H9 (cell line): ENCODE measurements around the gene TBRG1. TPM values are rescaled to one million over a fixed set of nuclear protein-coding genes. Genes with fewer than 3 reads are reported as not detected.

Experiments used
- DNase-seq: peaks from one replicate; pipeline ENCODE4 v3.0.0-alpha.2; 2017
- H2AFZ ChIP-seq: one replicate; pipeline ENCODE4 v1.6.1; 2013; ENCODE audit warnings: mild to moderate bottlenecking, low read length, control low read depth, moderate library complexity
- H2AK5ac ChIP-seq: 2 replicates; pipeline ENCODE4 v1.6.1; 2013; ENCODE audit warnings: low read length, control low read depth, mixed read lengths; ENCODE audit not compliant: insufficient read length
- H2BK120ac ChIP-seq: one replicate; pipeline ENCODE4 v1.6.1; 2013; ENCODE audit warnings: low read depth, mild to moderate bottlenecking, low read length, control low read depth, inconsistent platforms; ENCODE audit not compliant: poor library complexity, severe bottlenecking
- H2BK12ac ChIP-seq: 2 replicates; pipeline ENCODE4 v1.6.1; 2013; ENCODE audit warnings: low read length, control low read depth, mixed read lengths, low read depth; ENCODE audit not compliant: insufficient read length
- H2BK15ac ChIP-seq: 2 replicates; pipeline ENCODE4 v1.6.1; 2013; ENCODE audit warnings: low read depth, low read length, control low read depth
- H2BK20ac ChIP-seq: one replicate; pipeline ENCODE4 v1.6.1; 2013; ENCODE audit warnings: low read depth, mild to moderate bottlenecking, low read length, control low read depth, inconsistent platforms; ENCODE audit not compliant: poor library complexity, severe bottlenecking
- H2BK5ac ChIP-seq: 2 replicates; pipeline ENCODE4 v1.6.1; 2013; ENCODE audit warnings: low read length, control low read depth, mixed read lengths; ENCODE audit not compliant: insufficient read length
- H3K14ac ChIP-seq: 2 replicates; pipeline ENCODE4 v1.6.1; 2013; ENCODE audit warnings: low read length, control low read depth; ENCODE audit not compliant: insufficient read depth
- H3K18ac ChIP-seq: 2 replicates; pipeline ENCODE4 v1.6.1; 2013; ENCODE audit warnings: low read depth, mild to moderate bottlenecking, mixed read lengths, low read length, control low read depth; ENCODE audit not compliant: insufficient read length
- H3K23ac ChIP-seq: 2 replicates; pipeline ENCODE4 v1.6.1; 2013; ENCODE audit warnings: low read length, control low read depth, mixed read lengths, low read depth; ENCODE audit not compliant: insufficient read length
- H3K23me2 ChIP-seq: 2 replicates; pipeline ENCODE4 v1.6.1; 2013; ENCODE audit warnings: low read depth, mild to moderate bottlenecking, mixed read lengths, low read length, control low read depth; ENCODE audit not compliant: insufficient read length, poor library complexity, severe bottlenecking
- H3K27ac ChIP-seq: 2 replicates; pipeline ENCODE4 v1.5.1; 2013; ENCODE audit warnings: low read length, control low read depth, mixed read lengths, low read depth; ENCODE audit not compliant: insufficient read length
- H3K27me3 ChIP-seq: 2 replicates; pipeline ENCODE4 v1.6.1; 2013; ENCODE audit warnings: low read length, control low read depth, inconsistent platforms; ENCODE audit not compliant: insufficient read depth
- H3K4ac ChIP-seq: 2 replicates; pipeline ENCODE4 v1.6.1; 2013; ENCODE audit warnings: low read depth, mild to moderate bottlenecking, control low read depth, inconsistent platforms, low read length, moderate library complexity
- H3K4me1 ChIP-seq: 2 replicates; pipeline ENCODE4 v1.6.1; 2013; ENCODE audit warnings: low read length, control low read depth, inconsistent platforms; ENCODE audit not compliant: insufficient read depth
- H3K4me2 ChIP-seq: 2 replicates; pipeline ENCODE4 v1.6.1; 2013; ENCODE audit warnings: low read length, control low read depth, mixed read lengths; ENCODE audit not compliant: insufficient read length, insufficient read depth
- H3K56ac ChIP-seq: 2 replicates; pipeline ENCODE4 v1.6.1; 2013; ENCODE audit warnings: low read depth, mild to moderate bottlenecking, mixed read lengths, low read length, control low read depth; ENCODE audit not compliant: insufficient read length
- H3K79me1 ChIP-seq: 2 replicates; pipeline ENCODE4 v1.6.1; 2013; ENCODE audit warnings: low read depth, mild to moderate bottlenecking, moderate library complexity, low read length, control low read depth, inconsistent platforms; ENCODE audit not compliant: insufficient read depth, poor library complexity, severe bottlenecking
- H3K79me2 ChIP-seq: 2 replicates; pipeline ENCODE4 v1.6.1; 2013; ENCODE audit warnings: low read length, control low read depth, inconsistent platforms; ENCODE audit not compliant: insufficient read depth
- H3K9ac ChIP-seq: 2 replicates; pipeline ENCODE4 v1.6.1; 2013; ENCODE audit warnings: low read length, control low read depth, mixed read lengths; ENCODE audit not compliant: insufficient read length; ENCODE audit errors: extremely low read depth
- H3K9me3 ChIP-seq: one replicate; pipeline ENCODE4 v1.6.1; 2013; ENCODE audit warnings: low read depth, low read length, inconsistent platforms; ENCODE audit not compliant: control insufficient read depth
- H3T11ph ChIP-seq: one replicate; pipeline ENCODE4 v1.6.1; 2013; ENCODE audit warnings: mild to moderate bottlenecking, low read length, control low read depth, inconsistent platforms
- H4K20me1 ChIP-seq: one replicate; pipeline ENCODE4 v1.6.1; 2013; ENCODE audit not compliant: control insufficient read depth, insufficient read length, insufficient read depth
- H4K5ac ChIP-seq: 2 replicates; pipeline ENCODE4 v1.6.1; 2013; ENCODE audit warnings: low read depth, mild to moderate bottlenecking, mixed read lengths, low read length, control low read depth; ENCODE audit not compliant: insufficient read length
- H4K8ac ChIP-seq: replicated peaks from 2 replicates; pipeline ENCODE4 v1.6.1; 2013; ENCODE audit warnings: low read length, control low read depth, mixed read lengths, low read depth; ENCODE audit not compliant: insufficient read length
- H4K91ac ChIP-seq: 2 replicates; pipeline ENCODE4 v1.6.1; 2013; ENCODE audit warnings: low read depth, mild to moderate bottlenecking, moderate library complexity, mixed read lengths, low read length, control low read depth; ENCODE audit not compliant: insufficient read length
- H3K27ac Mint-ChIP-seq, 3 experiments: 2 replicates in 2 of 3; 3 replicates in 1 of 3; pipeline ENCODE4 v1.8.0; 2020 to 2021; ENCODE audit warnings: mixed read lengths in 3 of 3, mild to moderate bottlenecking in 1 of 3, moderate library complexity in 1 of 3
- H3K27me3 Mint-ChIP-seq: 2 replicates; pipeline ENCODE4 v1.8.0; 2021; ENCODE audit warnings: low read depth, mild to moderate bottlenecking, moderate library complexity, mixed read lengths
- H3K36me3 Mint-ChIP-seq, 3 experiments: 2 replicates in 2 of 3; 3 replicates in 1 of 3; pipeline ENCODE4 v1.8.0; 2020 to 2021; ENCODE audit warnings: low read depth in 3 of 3, mixed read lengths in 3 of 3; ENCODE audit not compliant: insufficient read depth in 1 of 3
- H3K4me1 Mint-ChIP-seq, 2 experiments: 2 replicates each; pipeline ENCODE4 v1.8.0; 2020; ENCODE audit warnings: mixed read lengths in 2 of 2
- H3K4me3 Mint-ChIP-seq, 2 experiments: 2 replicates in 1 of 2; 3 replicates in 1 of 2; pipeline ENCODE4 v1.8.0; 2020 to 2021; ENCODE audit warnings: mild to moderate bottlenecking in 2 of 2, mixed read lengths in 2 of 2, moderate library complexity in 1 of 2
- H3K9me3 Mint-ChIP-seq, 2 experiments: 2 replicates in 1 of 2; 3 replicates in 1 of 2; pipeline ENCODE4 v1.8.0; 2020; ENCODE audit warnings: mild to moderate bottlenecking in 2 of 2, mixed read lengths in 2 of 2, moderate library complexity in 1 of 2
- CTCF ChIP-seq: fragments of 200-600 bp; sonication (generic); conservative IDR thresholded peaks from 3 replicates; pipeline ENCODE4 v1.8.0; 2021; ENCODE audit warnings: antibody characterized with exemption, mild to moderate bottlenecking
- WGBS: extraction: QIAGEN DNeasy Blood & Tissue Kit; methylation state at CpG from one replicate; pipeline ENCODE4 v1.1.7; 2013; ENCODE audit warnings: missing lambda C conversion rate, low lambda C conversion rate, mixed read lengths; ENCODE audit not compliant: insufficient read length; ENCODE audit errors: extremely low coverage; 5-methylcytosine and 5-hydroxymethylcytosine counted together
- total RNA-seq: library from RNA; stranded (reverse); gene quantifications from 2 replicates; pipeline ENCODE4 v1.2.1, GENCODE V29; 2021

TBRG1 gene
- total RNA-seq, 1 experiment from 2014 or later = 23.9 TPM

GRCh38 chr11:124577716-124578427 is 44.8 kb upstream of the TBRG1 start:
- Histone ChIP-seq H3K23ac (no peak overlapping the region), H2BK5ac (no peak overlapping the region), H2BK120ac (no peak overlapping the region), H3K79me1 (no peaks in the 10 kb centered on the region), H2BK15ac (no peak overlapping the region), H2AFZ (no peak overlapping the region), H3K4me1 (no peaks in the 10 kb centered on the region), H3K79me2 (no peaks in the 10 kb centered on the region), H3K9me3 (no peaks in the 10 kb centered on the region), H3K4ac (no peak overlapping the region), H3K4me2 (no peak overlapping the region), H3T11ph (no peak overlapping the region), H3K14ac (no peak overlapping the region), H2BK12ac (no peak overlapping the region), H3K18ac (no peak overlapping the region), H4K91ac (no peak overlapping the region), H3K9ac (no peak overlapping the region), H3K23me2 (no peaks in the 10 kb centered on the region), H4K5ac (no peak overlapping the region), H3K56ac (no peak overlapping the region), H4K8ac (no peak overlapping the region), H3K27ac (no peak overlapping the region), H3K27me3 (no peaks in the 10 kb centered on the region), H2AK5ac (no peak overlapping the region), H4K20me1 (no peaks in the 10 kb centered on the region), H2BK20ac (no peak overlapping the region)
- H3K27ac Mint-ChIP-seq = no peak overlapping the region
- no peaks in the 10 kb centered on the region for H3K27me3 Mint-ChIP-seq
- no peak for TF ChIP-seq CTCF
- no CpG with 5 or more reads among the region's 6 CpGs for WGBS
- no peaks in the 10 kb centered on the region; a peak in 1 of 5 replicates for H3K9me3 Mint-ChIP-seq
- no peaks in the 10 kb centered on the region; a peak in 1 of 7 replicates for H3K36me3 Mint-ChIP-seq
- no peak for DNase-seq
- H3K4me1 Mint-ChIP-seq = no peaks in the 10 kb centered on the region
- H3K4me3 Mint-ChIP-seq = no peak overlapping the region
